ENCODE data around the gene MTPN.

The MTPN gene

DNA sequence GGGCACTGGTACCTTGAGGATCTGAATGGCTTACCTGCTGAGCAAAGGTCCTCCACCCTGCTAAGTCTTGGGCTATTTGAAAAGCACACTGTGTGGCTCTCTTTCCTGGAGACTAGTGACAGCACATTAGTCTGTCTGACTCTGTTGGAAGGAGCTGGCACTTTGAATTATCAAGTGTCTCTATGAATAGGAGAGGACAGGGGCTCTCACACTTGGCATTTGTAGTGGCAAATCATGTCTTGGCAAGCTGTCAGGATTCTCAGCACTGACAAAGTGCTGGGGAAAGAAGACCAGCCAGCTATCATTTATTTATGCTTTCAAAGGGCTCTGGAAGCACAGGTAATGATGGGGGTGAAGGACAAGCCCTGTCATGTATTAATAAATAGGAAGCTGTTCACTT, 62.8 kb downstream of the MTPN start:
- Mint-ChIP-seq H3K36me3 (ENCODE audit: low read depth) (peaks cover 29% of the 10 kb centered on the region), H3K4me1 (peaks cover 15% of the 10 kb centered on the region), H3K27ac (no peak overlapping the region), H3K9me3 (peaks cover 22% of the 10 kb centered on the region), H3K4me3 (no peak overlapping the region), H3K27me3 (ENCODE audit: low read depth, poor library complexity) (peaks cover 7% of the 10 kb centered on the region)
- DNase-seq = no peak
- TF ChIP-seq, protein P1, sequence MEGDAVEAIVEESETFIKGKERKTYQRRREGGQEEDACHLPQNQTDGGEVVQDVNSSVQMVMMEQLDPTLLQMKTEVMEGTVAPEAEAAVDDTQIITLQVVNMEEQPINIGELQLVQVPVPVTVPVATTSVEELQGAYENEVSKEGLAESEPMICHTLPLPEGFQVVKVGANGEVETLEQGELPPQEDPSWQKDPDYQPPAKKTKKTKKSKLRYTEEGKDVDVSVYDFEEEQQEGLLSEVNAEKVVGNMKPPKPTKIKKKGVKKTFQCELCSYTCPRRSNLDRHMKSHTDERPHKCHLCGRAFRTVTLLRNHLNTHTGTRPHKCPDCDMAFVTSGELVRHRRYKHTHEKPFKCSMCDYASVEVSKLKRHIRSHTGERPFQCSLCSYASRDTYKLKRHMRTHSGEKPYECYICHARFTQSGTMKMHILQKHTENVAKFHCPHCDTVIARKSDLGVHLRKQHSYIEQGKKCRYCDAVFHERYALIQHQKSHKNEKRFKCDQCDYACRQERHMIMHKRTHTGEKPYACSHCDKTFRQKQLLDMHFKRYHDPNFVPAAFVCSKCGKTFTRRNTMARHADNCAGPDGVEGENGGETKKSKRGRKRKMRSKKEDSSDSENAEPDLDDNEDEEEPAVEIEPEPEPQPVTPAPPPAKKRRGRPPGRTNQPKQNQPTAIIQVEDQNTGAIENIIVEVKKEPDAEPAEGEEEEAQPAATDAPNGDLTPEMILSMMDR (IDR thresholded peaks at IDR 0.05) = no peak

DNA sequence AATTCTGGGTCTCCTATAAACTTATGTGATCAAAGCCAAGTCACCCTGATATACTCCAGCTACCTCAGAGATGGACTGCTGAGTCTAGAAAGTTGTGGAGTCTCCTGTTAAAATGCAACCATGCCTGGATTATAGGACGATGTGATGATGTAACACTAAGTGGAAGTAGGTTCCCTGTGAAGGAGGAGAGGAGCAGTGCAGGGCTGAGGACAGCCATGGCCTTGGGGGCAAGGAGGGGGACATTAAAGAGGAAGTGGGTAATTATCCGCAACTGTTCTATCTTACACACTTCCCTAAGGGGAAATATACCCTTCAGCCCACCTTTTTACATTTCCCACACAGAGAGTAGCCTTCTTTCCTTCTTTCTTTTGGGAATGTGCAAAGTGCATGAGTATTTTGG, 63.8 kb downstream of the MTPN start:
- Mint-ChIP-seq H3K4me3 (no peak overlapping the region), H3K9me3 (peaks cover 22% of the 10 kb centered on the region), H3K36me3 (ENCODE audit: low read depth) (peaks cover 29% of the 10 kb centered on the region), H3K4me1 (peaks cover 15% of the 10 kb centered on the region), H3K27me3 (ENCODE audit: low read depth, poor library complexity) (peaks cover 10% of the 10 kb centered on the region), H3K27ac (no peak overlapping the region)
- no peak for DNase-seq
- TF ChIP-seq, protein P1 (IDR thresholded peaks at IDR 0.05) = no peak

DNA sequence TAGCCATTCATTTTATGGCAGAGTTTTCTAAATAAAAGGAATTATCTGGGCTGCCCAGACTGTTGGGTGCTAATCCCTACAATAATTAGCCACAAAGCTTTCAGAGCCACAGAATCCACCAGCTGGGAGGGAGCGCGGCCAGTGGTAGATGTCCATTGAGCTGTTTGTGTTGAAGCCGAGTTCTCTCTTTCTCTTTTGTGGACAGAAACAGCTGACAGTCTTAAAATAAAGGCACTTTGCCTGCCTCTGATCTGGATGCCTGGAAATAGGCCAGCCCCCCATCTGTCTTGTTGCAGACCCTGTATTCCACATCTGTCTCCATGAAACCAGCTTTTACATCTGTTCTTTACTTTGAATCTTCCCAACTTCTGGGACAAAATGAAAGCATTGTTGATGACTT, 66.1 kb downstream of the MTPN start:
- Mint-ChIP-seq H3K4me3 (no peak overlapping the region), H3K4me1 (peaks cover 8% of the 10 kb centered on the region), H3K27me3 (ENCODE audit: low read depth, poor library complexity) (peaks cover 10% of the 10 kb centered on the region), H3K9me3 (peaks cover 12% of the 10 kb centered on the region), H3K27ac (peak overlapping the region; percentile 49), H3K36me3 (ENCODE audit: low read depth) (peaks cover 12% of the 10 kb centered on the region)
- no peak for DNase-seq
- TF ChIP-seq, protein P1 (IDR thresholded peaks at IDR 0.05) = no peak

DNA sequence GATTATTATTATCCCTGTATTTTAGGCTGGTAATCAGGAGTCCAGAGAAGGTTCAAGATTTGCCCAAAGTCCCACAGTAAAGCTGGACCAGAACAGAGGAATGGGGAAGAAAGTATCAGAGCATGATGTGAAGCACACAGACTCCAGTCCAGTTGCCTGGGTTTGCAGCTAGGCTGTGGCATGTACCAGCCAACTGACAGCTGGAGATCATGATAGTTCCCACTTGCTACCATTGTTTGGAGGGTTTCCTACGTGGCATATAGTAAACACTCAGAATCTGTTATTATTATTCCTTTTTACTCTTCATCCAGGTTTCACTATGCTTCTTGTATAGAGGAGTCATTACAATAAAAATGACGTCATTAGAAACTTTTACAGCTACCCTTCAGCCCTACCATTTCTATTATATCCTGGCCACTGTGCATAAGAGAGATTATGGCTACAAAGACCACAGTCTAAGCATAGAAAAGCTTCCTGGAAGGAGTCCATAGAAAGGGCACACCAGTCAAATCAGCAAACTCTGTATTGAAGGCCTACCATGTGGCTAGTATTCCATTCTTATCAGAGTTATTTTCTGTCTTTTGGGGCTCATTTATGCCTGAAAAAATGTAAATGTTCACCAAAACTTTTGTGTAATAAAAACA, 66.6 kb downstream of the MTPN start:
- H3K9me3 Mint-ChIP-seq = peaks cover 12% of the 10 kb centered on the region
- H3K4me3 Mint-ChIP-seq = no peak overlapping the region
- TF ChIP-seq, protein P1 (IDR thresholded peaks at IDR 0.05) = no peak
- peaks cover 8% of the 10 kb centered on the region for H3K4me1 Mint-ChIP-seq
- peaks cover 7% of the 10 kb centered on the region for H3K36me3 Mint-ChIP-seq (ENCODE audit: low read depth)
- DNase-seq = no peak
- peaks cover 10% of the 10 kb centered on the region for H3K27me3 Mint-ChIP-seq (ENCODE audit: low read depth, poor library complexity)
- H3K27ac Mint-ChIP-seq = no peak overlapping the region

DNA sequence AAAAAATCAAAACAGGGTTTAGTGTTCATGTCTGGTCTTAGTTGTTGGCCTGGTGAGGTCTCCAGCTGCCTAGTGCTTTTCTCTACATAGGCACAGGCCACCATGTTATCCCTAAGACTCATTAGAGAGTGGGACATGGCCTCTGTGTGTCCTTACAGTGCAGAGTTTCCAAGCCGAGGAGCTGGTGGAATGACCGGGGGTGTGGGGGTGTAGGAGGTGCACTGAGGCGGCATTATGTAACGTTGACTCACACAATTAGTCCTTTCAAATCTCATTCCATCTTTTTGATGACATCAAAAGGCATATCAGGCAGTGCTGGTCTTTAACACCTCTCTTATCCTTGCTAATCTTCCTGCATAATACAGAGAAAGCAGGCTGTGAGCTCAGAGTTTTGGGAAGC, 71.3 kb downstream of the MTPN start:
- peaks cover 3% of the 10 kb centered on the region for H3K27me3 Mint-ChIP-seq (ENCODE audit: low read depth, poor library complexity)
- peaks cover 10% of the 10 kb centered on the region for H3K4me1 Mint-ChIP-seq
- no peak overlapping the region for H3K27ac Mint-ChIP-seq
- no peak overlapping the region for H3K4me3 Mint-ChIP-seq
- TF ChIP-seq, protein P1 (IDR thresholded peaks at IDR 0.05) = no peak
- H3K9me3 Mint-ChIP-seq = no peaks in the 10 kb centered on the region
- H3K36me3 Mint-ChIP-seq (ENCODE audit: low read depth) = no peaks in the 10 kb centered on the region
- DNase-seq = no peak

DNA sequence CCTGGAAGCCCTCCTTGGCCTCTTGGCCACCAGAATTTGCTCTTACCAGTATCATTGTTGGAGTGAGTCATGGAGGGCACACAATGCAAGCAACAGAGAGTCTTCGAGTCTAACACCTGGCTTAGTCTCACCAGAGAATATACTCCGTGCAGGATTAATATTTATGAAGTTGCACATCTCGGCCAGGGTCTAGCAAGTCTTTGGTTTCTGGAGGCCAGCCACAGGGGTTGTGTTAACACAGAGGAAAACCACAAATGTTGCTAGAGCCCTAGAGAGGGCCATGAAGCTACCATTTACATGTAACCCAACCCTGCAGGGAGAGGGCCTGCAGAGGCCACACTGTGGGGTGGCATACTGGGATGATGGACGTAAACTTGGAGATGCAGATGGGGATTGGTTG, 71.8 kb downstream of the MTPN start:
- Mint-ChIP-seq H3K36me3 (ENCODE audit: low read depth) (no peaks in the 10 kb centered on the region), H3K9me3 (no peaks in the 10 kb centered on the region), H3K27me3 (ENCODE audit: low read depth, poor library complexity) (peaks cover 3% of the 10 kb centered on the region), H3K4me3 (no peak overlapping the region), H3K4me1 (peaks cover 8% of the 10 kb centered on the region), H3K27ac (no peak overlapping the region)
- DNase-seq = no peak
- TF ChIP-seq, protein P1 (IDR thresholded peaks at IDR 0.05) = no peak

Measured in nephron progenitor cell (in vitro differentiated cells).